ENCODE measurements around the gene TRPM2.

- TF ChIP-seq RAD21 (IDR thresholded peaks at IDR 0.05; ENCODE audit: insufficient read depth, low read depth, low read length) (no peak), POLR2AphosphoS5 (IDR thresholded peaks at IDR 0.05; ENCODE audit: low read length) (no peak), RCOR1 (conservative IDR thresholded peaks at IDR 0.05; ENCODE audit: low read depth, low read length) (no peak), RAD51 (IDR thresholded peaks at IDR 0.05) (no peak), YY1 (IDR thresholded peaks at IDR 0.05; ENCODE audit: low read depth, low read length) (no peak), BRCA1 (IDR thresholded peaks at IDR 0.05; ENCODE audit: low read depth, low read length) (no peak)
- TF ChIP-seq, protein P1, sequence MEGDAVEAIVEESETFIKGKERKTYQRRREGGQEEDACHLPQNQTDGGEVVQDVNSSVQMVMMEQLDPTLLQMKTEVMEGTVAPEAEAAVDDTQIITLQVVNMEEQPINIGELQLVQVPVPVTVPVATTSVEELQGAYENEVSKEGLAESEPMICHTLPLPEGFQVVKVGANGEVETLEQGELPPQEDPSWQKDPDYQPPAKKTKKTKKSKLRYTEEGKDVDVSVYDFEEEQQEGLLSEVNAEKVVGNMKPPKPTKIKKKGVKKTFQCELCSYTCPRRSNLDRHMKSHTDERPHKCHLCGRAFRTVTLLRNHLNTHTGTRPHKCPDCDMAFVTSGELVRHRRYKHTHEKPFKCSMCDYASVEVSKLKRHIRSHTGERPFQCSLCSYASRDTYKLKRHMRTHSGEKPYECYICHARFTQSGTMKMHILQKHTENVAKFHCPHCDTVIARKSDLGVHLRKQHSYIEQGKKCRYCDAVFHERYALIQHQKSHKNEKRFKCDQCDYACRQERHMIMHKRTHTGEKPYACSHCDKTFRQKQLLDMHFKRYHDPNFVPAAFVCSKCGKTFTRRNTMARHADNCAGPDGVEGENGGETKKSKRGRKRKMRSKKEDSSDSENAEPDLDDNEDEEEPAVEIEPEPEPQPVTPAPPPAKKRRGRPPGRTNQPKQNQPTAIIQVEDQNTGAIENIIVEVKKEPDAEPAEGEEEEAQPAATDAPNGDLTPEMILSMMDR (IDR thresholded peaks at IDR 0.05 in 2 of 3, conservative IDR thresholded peaks at IDR 0.05 in 1 of 3; ENCODE audit: control insufficient read depth in 2 of 3, extremely low read depth in 1 of 3, insufficient read depth in 1 of 3, low read depth in 3 of 3, low read length in 3 of 3) = no peak
- TF ChIP-seq, protein P2, sequence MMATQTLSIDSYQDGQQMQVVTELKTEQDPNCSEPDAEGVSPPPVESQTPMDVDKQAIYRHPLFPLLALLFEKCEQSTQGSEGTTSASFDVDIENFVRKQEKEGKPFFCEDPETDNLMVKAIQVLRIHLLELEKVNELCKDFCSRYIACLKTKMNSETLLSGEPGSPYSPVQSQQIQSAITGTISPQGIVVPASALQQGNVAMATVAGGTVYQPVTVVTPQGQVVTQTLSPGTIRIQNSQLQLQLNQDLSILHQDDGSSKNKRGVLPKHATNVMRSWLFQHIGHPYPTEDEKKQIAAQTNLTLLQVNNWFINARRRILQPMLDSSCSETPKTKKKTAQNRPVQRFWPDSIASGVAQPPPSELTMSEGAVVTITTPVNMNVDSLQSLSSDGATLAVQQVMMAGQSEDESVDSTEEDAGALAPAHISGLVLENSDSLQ (IDR thresholded peaks at IDR 0.05) = no peak
These were observed 24.7 kb downstream of the TRPM2 start for GRCh38 chr21:44377922-44378645.
